ENCODE measurements around the gene RPRD2.
A peak's percentile ranks its signal among the peaks of the same experiment; 100 is the strongest.
"Not testable (repeated sequence)": the region's sequence is repeated elsewhere in the genome, so short reads cannot be mapped to it uniquely, and the experiment has no call there.

RPRD2 gene

DNA sequence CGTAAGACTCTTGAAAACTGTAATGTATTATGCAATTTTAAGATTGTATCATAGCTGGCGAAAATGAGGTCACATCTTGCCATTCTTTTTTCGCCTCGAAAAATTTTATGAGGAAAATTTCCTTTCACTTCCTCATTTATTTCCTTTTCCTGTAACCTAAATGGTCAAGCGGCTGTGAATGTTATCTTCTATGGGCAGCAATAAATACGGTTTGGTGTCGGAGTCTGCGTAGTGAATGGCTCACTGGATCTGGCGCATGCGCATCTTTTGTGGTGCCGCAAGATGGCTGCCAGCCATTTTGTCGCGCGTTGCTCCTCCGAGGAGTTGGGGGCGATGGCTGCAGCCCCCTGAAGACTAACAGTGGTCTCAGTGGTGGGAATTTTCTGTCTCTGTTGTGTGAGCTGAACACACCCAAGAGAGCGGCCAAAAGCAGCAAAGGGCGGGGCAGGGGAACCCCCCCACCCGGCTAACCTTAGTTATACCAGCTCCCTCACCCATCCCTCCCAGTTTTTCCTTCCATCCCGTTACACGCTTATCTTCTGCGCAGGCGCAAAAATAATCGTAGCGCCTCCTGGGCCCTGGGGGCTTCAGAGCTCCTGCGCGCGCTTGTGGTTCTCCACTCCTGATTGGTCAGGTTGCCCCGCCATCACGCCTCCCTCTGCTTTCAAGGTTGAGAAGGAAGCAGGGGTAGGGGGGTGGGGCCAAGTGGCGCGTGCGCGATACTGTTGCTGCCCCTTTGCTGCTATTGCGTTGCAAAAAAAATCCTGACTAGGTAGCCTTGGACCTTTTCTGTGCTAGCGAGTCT, at the start of gene RPRD2:
TSS of gene RPRD2 (plus strand) at position 722 of the 805 bp plus-strand sequence. CDS start 568 bp downstream, outside the sequence.
- DNase-seq (ENCODE audit: low spot score) = peak; percentile 100

DNA sequence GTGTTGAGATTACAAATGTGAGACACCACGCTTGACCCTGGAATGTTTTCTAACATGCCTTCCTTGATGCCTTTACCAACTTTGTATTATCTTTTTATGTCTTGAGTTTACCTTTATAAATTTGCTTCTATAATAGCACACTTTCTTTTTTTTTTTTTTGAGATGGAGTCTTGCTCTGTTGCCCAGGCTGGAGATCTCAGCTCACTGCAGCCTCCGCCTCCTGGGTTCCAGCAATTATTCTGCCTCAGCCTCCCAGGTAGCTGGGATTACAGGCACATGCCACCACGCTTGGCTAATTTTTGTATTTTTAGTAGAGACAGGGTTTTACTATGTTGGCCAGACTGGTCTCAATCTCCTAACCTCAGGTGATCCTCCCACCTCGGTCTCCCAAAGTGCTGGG, 49.3 kb upstream of the RPRD2 start:
- DNase-seq (ENCODE audit: low spot score) = not testable (repeated sequence)

DNA sequence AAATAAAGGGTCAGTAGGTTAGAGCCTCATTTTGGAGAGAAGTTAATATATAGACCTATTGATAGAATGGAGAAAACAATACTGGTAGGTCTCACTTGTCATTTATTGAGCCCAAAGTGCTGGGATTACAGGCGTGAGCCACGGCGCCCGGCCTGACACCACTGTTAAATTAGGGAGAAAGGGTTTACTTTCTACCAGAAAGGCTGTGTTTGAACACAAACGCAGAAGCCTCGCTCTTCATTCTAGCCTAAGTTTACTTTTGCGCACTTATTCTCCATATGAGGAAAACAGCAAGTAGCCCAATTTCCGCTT, 43.3 kb upstream of the RPRD2 start:
- DNase-seq (ENCODE audit: low spot score) = no peak

DNA sequence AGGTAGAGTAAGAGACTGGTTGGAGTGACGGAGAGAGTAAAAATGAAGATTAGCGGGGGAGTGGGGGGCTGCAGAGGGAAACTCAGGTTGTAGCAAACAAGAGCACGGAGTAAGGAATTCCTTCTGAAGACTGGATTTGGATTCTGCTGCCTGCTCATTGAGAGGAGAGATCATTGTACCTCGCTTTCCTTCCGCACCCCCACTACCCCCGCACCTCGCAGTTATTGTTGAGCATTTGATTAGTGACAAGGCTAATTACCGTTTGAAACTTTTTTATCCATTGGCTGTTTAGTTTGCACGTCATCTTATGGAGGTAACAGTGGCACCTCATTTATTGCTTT, 42.2 kb upstream of the RPRD2 start:
- DNase-seq (ENCODE audit: low spot score) = no peak

DNA sequence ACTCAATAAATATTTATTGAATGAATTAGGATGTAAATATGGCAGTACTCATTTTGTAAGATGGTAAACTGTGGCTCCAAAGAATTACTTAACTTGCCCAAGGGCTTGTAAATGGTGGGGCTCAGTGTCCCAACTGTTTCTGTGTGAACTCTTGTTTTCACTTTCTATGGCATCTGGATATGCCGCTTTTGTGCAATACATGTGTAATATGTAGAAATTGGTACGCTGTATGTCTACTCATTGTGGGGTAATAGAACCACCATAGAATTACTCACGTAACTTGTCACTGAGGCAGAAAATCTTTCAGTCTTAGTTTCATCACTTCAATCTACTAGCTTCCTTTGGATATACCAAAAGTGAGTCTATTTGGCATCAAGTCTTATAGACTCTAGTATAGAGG, 41.6 kb upstream of the RPRD2 start:
- no peak for DNase-seq (ENCODE audit: low spot score)

DNA sequence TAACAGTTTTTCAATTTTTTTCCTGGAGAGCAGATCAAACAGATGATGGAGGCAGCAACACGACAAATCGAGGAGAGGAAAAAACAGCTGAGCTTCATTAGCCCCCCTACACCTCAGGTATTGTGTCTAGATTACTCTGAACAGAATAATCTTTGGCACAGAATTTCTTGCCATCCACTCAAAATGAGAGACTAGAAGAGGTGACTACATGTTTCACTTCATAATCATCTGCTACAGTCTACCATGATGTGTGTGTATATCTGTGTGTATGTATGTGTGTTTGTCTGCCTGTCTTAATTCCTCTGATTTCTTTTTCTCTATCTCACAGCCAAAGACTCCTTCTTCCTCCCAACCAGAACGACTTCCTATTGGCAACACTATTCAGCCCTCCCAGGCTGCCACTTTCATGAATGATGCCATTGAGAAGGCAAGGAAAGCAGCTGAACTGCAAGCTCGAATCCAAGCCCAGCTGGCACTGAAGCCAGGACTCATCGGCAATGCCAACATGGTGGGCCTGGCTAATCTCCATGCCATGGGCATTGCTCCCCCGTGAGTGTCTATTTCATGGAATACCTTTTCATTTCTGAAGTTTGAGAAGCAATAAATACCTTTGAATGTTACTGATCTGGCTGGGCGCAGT, 31.2 kb upstream of the RPRD2 start:
- no peak for DNase-seq (ENCODE audit: low spot score)

DNA sequence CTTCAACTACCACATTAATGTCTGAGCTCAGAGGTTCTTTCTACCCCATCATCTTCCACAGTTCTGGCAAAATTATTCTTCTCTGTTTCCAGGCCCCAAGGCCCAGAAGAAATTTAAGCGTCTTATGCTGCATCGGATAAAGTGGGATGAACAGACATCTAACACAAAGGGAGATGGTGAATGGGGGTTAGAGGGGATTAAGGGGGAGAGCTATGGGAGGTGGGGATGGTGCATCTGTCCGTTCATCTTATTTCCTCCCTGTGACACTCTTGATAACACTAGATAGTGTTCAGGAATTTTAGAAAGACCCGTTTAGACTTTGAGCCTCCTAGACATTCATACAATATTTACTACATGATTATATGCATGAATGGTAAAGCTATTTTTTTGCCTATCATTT, 17.6 kb upstream of the RPRD2 start:
- no peak for DNase-seq (ENCODE audit: low spot score)

DNA sequence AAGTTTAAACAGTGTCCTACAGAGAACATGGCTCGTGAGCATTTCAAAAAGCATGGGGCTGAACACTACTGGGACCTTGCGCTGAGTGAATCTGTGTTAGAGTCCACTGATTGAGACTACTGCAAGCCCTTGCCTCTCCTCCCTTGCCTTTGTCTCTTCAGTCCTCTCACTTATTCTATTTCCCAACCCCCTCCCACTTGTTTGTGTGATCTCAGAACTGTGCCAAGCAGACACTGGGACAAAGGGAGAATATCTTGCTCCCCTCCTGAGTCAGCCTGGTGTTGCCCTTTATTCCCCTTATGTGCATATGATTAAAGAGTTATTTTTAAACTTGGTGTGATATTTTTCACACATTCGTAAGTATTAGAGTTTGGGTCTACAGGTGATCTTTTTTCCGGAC, 11.1 kb upstream of the RPRD2 start:
- DNase-seq (ENCODE audit: low spot score) = no peak

DNA sequence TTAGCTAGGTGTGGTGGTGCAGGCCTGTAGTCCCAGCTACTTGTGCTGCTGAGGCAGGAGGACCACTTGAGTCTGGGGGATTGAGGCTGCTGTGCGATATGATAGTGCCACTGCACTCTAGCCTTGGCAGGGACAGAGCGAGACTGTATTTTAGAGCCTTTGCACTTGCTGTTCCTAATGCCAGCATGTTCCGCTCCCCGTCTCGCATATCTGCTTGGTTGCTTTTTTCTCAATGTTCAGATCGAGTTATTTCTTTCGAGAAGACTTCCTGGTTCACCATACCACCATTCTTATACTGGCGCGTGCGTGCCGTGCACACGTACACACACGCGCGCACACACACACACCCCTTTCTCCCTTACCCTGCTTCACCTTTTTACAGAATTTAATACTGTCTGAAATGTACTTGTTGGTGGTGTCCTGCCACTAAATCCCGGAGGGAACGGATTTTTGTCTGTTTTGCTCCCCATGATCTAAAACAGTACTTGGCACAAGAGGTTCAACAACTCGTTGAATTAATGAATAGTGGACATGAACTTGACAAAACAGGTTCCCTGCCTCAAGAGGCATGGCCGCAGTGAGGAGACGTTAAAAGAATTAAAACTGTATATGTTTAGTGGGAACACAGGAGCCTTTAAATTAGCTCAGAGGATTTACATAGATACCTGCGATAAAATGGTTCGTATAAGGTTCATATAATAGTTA, 1.1 kb upstream of the RPRD2 start:
- DNase-seq (ENCODE audit: low spot score) = no peak

DNA sequence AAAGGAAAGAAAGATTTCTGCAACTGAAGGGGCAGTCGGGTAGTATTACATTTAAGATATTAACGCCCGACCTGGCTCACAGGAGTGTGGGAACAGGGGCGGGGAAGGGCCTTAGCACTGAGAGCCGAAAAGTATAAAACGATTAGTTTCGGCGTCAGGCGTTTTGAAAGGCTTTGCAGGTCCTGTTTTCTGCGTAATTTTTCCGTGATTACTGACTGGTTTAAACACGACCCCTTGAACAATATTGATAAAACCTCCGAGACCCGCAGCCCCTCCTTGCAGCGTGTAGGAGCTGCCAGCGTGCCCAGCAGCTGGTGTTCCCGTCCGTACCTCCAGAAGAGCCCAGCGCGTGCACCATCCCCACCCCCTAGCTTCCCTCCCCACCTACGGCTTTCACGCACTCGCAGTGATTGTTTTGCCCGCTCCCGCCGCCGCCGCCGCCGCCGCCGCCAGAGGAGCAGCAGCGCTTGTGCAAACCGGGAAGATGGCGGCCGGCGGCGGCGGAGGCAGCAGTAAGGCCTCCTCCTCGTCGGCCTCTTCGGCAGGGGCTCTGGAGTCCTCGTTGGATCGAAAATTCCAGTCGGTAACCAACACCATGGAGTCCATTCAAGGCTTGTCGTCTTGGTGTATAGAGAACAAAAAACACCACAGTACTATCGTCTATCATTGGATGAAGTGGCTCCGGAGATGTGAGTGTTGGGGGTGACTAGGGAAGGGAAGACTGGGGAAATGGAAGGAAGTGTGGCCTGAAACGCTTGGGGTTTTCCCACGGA, 470 bp downstream of the RPRD2 start:
- DNase-seq (ENCODE audit: low spot score) = peak; percentile 83

DNA sequence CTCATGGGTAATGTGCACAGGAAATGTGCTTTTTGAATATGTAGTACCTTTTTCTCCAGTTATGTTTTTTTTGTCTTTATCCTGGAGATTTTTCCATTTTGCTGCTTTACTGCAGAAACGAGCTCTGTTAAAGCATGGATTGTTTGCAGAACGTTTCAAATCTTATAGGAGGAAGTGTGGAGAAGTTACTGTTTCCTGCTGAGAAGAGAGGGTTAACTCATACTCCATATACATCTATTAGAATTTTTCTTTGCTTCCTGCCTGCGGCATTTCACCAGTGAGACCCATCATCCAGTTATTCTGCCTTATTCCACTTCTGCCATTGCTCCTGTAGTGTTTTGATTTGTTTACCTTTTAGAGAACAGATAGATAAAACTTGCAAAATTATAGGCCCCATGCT, 2.0 kb downstream of the RPRD2 start:
- DNase-seq (ENCODE audit: low spot score) = no peak

DNA sequence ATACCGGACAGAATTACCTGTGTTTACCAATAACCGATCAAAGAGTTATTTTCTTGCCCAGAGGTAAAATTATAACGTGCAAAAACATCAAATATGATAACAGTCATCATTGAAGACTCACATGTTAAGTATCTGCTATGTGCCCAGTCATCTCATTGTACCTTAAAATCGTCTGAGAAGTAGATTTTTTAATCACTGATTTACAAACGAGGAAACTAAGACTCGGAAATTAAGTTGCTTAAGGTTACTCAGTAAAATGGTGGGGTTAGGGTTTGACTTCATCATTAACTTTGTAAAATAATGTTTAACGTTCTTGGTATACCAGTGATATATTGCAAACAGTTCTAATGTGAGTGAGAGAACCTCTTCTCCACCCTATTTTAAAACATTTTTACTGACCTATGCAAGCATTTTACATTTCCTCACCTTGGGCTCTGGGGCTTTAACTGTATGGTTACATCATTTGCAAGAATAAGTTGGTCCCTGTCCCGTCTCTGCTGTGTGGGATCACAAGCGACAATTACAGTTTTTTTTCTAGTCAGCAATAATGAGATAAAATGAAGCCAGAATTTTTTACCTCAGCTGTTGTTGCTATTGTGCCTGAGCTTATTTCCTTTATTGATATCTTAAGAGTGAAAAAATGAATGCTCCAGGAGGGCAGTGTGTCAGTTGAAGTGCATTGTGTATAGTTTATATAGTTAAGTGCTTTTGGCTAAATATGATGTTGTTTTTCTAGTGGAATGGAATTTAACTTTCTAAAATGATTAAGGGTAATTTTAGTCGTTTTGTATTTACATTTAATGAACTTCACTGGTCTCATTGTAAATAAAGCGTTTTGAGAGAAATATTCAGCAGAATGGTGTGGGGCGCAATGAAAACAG, 2.7 kb downstream of the RPRD2 start:
- peak; percentile 92 for DNase-seq (ENCODE audit: low spot score)

DNA sequence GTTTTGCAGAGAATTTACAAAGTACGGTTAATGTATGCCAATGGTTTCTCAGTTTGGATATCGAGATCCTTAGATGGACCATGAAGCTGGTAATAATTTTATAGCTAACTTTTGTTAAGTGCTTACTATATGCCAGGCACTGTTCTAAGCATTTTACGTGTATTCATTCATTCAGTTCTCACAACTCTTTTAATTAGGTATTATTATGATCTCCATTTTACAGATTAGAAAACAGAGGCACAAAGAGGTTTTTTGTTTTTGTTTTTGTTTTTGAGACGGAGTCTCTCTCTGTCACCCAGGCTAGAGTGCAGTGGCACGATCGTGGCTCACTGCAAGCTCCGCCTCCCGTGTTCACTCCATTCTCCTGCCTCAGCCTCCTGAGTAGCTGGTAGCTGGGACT, 7.2 kb downstream of the RPRD2 start:
- DNase-seq (ENCODE audit: low spot score) = no peak

DNA sequence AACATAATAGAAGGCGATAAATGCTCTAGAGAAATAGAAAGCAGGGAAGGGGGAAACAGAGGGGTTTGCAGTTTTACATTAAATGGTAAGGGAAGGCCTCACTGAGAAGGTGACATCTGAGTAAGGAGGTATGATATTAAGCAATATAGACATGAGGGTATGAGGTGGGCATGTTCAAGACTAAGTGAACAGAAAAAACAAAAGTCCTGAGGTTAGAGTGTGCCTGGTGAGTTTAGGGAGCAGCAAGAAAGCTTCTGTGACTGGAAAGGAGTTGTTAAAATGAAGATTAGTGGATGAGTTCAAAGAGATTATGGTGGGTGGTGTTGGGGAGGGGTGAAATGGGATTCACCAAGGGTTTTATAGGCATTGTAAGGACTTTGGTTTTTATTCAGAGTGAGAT, 8.6 kb downstream of the RPRD2 start:
- DNase-seq (ENCODE audit: low spot score) = no peak

DNA sequence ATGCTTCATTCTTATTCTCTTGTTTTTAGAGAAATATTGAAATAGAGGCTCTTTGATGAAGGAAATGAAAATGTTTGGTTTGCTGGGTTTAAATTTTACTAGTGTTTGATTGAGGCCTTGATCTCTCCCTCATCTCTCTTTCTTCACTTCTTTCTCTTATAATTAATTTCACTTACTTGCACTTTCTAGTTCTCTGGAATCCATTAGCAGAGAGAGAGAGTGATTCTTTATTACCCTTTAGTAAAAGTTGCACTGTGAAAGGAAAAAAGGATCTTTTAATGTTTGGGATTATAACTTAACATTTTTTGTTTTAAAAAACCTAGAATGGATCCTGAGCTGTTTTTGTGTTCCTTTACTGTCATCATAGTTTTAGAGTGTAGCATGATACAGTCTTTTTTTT, 12.2 kb downstream of the RPRD2 start:
- no peak for DNase-seq (ENCODE audit: low spot score)

DNA sequence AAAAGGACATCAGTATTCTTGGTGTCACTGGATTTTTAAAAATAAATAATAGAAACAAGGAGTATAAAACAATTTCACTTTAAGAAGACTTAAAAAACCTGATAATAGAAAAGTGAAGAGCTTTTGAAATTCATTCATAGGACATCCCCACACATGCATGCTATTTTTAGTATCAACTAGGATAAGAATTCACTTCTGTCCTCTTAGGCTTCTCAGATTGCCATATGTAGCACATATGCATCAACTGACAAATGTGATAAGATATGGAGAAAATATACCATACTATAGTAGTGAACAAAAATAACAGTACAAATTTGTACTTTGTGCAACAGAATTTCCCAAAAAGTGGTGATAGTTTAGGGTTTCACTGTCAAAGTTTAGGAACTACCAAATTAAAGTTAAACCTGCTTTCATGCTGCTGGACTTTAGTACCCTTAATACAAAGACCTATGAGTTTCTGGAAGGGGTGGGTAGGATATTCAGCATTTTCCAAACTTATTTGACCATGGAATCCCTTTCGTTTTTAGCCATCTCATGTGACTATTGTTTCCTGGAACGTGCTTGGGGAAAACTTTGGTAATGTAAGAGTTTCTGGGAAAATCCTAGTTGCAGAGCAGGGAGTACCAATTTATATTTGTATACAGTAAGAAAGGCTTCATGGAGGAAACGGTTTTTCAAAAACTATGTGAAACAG, 19.8 kb downstream of the RPRD2 start:
- peak; percentile 11 for DNase-seq (ENCODE audit: low spot score)

DNA sequence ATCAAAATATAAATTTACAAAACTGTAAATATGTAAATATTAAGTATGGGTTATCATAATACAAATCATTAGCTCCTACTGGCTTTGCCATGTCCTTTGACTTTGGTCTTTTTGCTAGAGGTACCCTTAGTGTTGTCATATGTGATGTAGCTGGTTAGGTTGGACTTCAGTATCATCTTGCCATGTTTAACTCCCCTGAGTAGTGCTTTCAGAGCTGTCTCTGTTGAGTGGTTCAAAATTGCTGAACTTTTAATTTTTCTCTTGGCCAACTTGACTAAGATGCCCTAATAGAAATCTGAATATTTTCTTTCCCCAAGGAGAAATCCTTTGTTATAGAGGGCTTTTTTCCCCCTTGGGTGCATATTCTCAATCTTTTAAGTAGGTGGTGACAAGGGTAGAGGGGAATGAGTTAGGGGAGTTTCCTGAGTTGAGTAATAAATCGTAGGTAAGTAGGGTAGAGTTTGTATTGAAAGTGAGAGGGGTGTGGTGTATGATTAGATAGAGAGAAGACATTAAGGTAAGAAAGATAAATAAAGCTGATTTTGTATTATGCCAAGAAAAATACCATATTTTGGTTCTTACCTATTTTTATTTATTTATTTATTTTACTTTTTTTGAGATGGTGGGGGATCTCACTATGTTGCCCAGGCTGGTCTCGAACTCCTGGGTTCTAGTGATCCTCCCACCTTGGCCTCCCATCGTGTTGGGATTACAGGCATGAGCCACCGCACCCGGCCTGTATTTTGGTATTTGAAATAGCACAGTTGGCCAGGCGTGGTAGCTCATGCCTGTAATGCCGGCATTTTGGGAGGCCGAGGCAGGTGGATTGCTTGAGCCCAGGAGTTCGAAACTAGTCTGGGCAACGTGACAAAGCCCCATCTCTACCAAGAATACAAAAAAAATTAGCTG, 21.8 kb downstream of the RPRD2 start:
- no peak for DNase-seq (ENCODE audit: low spot score)

DNA sequence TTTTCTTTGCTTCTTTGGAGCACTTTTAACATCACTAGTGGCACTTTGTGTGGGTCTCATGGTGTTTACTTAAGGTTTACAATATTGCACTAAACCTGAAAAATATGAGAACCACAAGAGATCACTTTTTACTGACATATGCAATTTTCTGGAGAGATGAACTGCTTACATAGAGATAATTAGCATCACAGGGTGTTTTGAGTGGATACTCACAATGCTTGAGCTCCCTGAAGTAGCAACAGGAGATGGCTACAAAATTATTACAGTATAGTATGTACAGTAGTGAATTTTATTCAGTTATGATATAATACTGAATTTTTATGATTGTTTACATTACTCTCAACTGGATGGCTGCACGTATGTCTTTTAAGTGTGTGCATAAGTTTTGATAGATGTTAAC, 22.6 kb downstream of the RPRD2 start:
- DNase-seq (ENCODE audit: low spot score) = no peak

DNA sequence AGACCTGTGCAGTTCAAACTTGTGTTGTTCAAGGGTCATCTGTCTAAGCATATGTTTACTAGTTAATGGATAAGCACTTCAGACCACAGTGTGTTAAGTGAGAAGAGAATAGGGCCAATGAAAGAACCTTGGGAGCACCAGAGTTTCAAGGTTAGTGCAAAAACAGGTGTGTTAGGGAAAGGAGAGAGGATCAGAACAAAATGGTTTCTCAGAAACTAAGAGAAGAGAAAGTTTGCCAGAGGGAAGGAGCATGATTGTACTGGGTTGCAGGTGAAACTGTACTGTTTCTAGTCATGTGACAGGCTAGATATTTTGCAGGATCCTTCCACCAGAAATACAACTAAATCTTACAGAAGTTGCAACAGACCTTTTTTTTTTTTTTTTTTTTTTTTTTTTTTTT, 23.3 kb downstream of the RPRD2 start:
- DNase-seq (ENCODE audit: low spot score) = no peak

DNA sequence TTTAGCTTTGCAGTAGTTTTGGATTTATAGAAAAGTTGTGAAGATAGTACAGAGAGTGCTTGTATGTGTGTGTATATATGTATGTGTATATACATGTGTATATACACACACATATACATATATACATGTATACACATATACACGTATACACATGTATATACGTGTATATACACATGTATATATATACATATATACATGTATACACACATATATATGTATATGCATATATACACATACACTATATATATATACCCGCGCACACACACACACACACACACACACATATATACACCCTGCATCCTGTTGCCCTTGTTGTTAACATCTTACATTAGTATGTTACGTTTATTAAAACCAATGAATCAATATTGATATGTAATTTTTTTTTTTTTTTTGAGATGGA, 24.3 kb downstream of the RPRD2 start:
- no peak for DNase-seq (ENCODE audit: low spot score)
